H9 (cell line): ENCODE measurements around the gene SCAF1. TPM values are rescaled to one million over a fixed set of nuclear protein-coding genes. Genes with fewer than 3 reads are reported as not detected.
A peak's percentile ranks its signal among the peaks of the same experiment; 100 is the strongest.

ENCODE experiments used
- DNase-seq: peaks from one replicate; pipeline ENCODE4 v3.0.0-alpha.2; 2017
- H2AFZ ChIP-seq: one replicate; pipeline ENCODE4 v1.6.1; 2013; ENCODE audit warnings: mild to moderate bottlenecking, low read length, control low read depth, moderate library complexity
- H2AK5ac ChIP-seq: 2 replicates; pipeline ENCODE4 v1.6.1; 2013; ENCODE audit warnings: low read length, control low read depth, mixed read lengths; ENCODE audit not compliant: insufficient read length
- H2BK120ac ChIP-seq: one replicate; pipeline ENCODE4 v1.6.1; 2013; ENCODE audit warnings: low read depth, mild to moderate bottlenecking, low read length, control low read depth, inconsistent platforms; ENCODE audit not compliant: poor library complexity, severe bottlenecking
- H2BK12ac ChIP-seq: 2 replicates; pipeline ENCODE4 v1.6.1; 2013; ENCODE audit warnings: low read length, control low read depth, mixed read lengths, low read depth; ENCODE audit not compliant: insufficient read length
- H2BK15ac ChIP-seq: 2 replicates; pipeline ENCODE4 v1.6.1; 2013; ENCODE audit warnings: low read depth, low read length, control low read depth
- H2BK20ac ChIP-seq: one replicate; pipeline ENCODE4 v1.6.1; 2013; ENCODE audit warnings: low read depth, mild to moderate bottlenecking, low read length, control low read depth, inconsistent platforms; ENCODE audit not compliant: poor library complexity, severe bottlenecking
- H2BK5ac ChIP-seq: 2 replicates; pipeline ENCODE4 v1.6.1; 2013; ENCODE audit warnings: low read length, control low read depth, mixed read lengths; ENCODE audit not compliant: insufficient read length
- H3K14ac ChIP-seq: 2 replicates; pipeline ENCODE4 v1.6.1; 2013; ENCODE audit warnings: low read length, control low read depth; ENCODE audit not compliant: insufficient read depth
- H3K18ac ChIP-seq: 2 replicates; pipeline ENCODE4 v1.6.1; 2013; ENCODE audit warnings: low read depth, mild to moderate bottlenecking, mixed read lengths, low read length, control low read depth; ENCODE audit not compliant: insufficient read length
- H3K23ac ChIP-seq: 2 replicates; pipeline ENCODE4 v1.6.1; 2013; ENCODE audit warnings: low read length, control low read depth, mixed read lengths, low read depth; ENCODE audit not compliant: insufficient read length
- H3K23me2 ChIP-seq: 2 replicates; pipeline ENCODE4 v1.6.1; 2013; ENCODE audit warnings: low read depth, mild to moderate bottlenecking, mixed read lengths, low read length, control low read depth; ENCODE audit not compliant: insufficient read length, poor library complexity, severe bottlenecking
- H3K27ac ChIP-seq: 2 replicates; pipeline ENCODE4 v1.5.1; 2013; ENCODE audit warnings: low read length, control low read depth, mixed read lengths, low read depth; ENCODE audit not compliant: insufficient read length
- H3K27me3 ChIP-seq: 2 replicates; pipeline ENCODE4 v1.6.1; 2013; ENCODE audit warnings: low read length, control low read depth, inconsistent platforms; ENCODE audit not compliant: insufficient read depth
- H3K4ac ChIP-seq: 2 replicates; pipeline ENCODE4 v1.6.1; 2013; ENCODE audit warnings: low read depth, mild to moderate bottlenecking, control low read depth, inconsistent platforms, low read length, moderate library complexity
- H3K4me1 ChIP-seq: 2 replicates; pipeline ENCODE4 v1.6.1; 2013; ENCODE audit warnings: low read length, control low read depth, inconsistent platforms; ENCODE audit not compliant: insufficient read depth
- H3K4me2 ChIP-seq: 2 replicates; pipeline ENCODE4 v1.6.1; 2013; ENCODE audit warnings: low read length, control low read depth, mixed read lengths; ENCODE audit not compliant: insufficient read length, insufficient read depth
- H3K56ac ChIP-seq: 2 replicates; pipeline ENCODE4 v1.6.1; 2013; ENCODE audit warnings: low read depth, mild to moderate bottlenecking, mixed read lengths, low read length, control low read depth; ENCODE audit not compliant: insufficient read length
- H3K79me1 ChIP-seq: 2 replicates; pipeline ENCODE4 v1.6.1; 2013; ENCODE audit warnings: low read depth, mild to moderate bottlenecking, moderate library complexity, low read length, control low read depth, inconsistent platforms; ENCODE audit not compliant: insufficient read depth, poor library complexity, severe bottlenecking
- H3K79me2 ChIP-seq: 2 replicates; pipeline ENCODE4 v1.6.1; 2013; ENCODE audit warnings: low read length, control low read depth, inconsistent platforms; ENCODE audit not compliant: insufficient read depth
- H3K9ac ChIP-seq: 2 replicates; pipeline ENCODE4 v1.6.1; 2013; ENCODE audit warnings: low read length, control low read depth, mixed read lengths; ENCODE audit not compliant: insufficient read length; ENCODE audit errors: extremely low read depth
- H3K9me3 ChIP-seq: one replicate; pipeline ENCODE4 v1.6.1; 2013; ENCODE audit warnings: low read depth, low read length, inconsistent platforms; ENCODE audit not compliant: control insufficient read depth
- H3T11ph ChIP-seq: one replicate; pipeline ENCODE4 v1.6.1; 2013; ENCODE audit warnings: mild to moderate bottlenecking, low read length, control low read depth, inconsistent platforms
- H4K20me1 ChIP-seq: one replicate; pipeline ENCODE4 v1.6.1; 2013; ENCODE audit not compliant: control insufficient read depth, insufficient read length, insufficient read depth
- H4K5ac ChIP-seq: 2 replicates; pipeline ENCODE4 v1.6.1; 2013; ENCODE audit warnings: low read depth, mild to moderate bottlenecking, mixed read lengths, low read length, control low read depth; ENCODE audit not compliant: insufficient read length
- H4K8ac ChIP-seq: replicated peaks from 2 replicates; pipeline ENCODE4 v1.6.1; 2013; ENCODE audit warnings: low read length, control low read depth, mixed read lengths, low read depth; ENCODE audit not compliant: insufficient read length
- H4K91ac ChIP-seq: 2 replicates; pipeline ENCODE4 v1.6.1; 2013; ENCODE audit warnings: low read depth, mild to moderate bottlenecking, moderate library complexity, mixed read lengths, low read length, control low read depth; ENCODE audit not compliant: insufficient read length
- H3K27ac Mint-ChIP-seq, 3 experiments: 2 replicates in 2 of 3; 3 replicates in 1 of 3; pipeline ENCODE4 v1.8.0; 2020 to 2021; ENCODE audit warnings: mixed read lengths in 3 of 3, mild to moderate bottlenecking in 1 of 3, moderate library complexity in 1 of 3
- H3K27me3 Mint-ChIP-seq: 2 replicates; pipeline ENCODE4 v1.8.0; 2021; ENCODE audit warnings: low read depth, mild to moderate bottlenecking, moderate library complexity, mixed read lengths
- H3K36me3 Mint-ChIP-seq, 3 experiments: 2 replicates in 2 of 3; 3 replicates in 1 of 3; pipeline ENCODE4 v1.8.0; 2020 to 2021; ENCODE audit warnings: low read depth in 3 of 3, mixed read lengths in 3 of 3; ENCODE audit not compliant: insufficient read depth in 1 of 3
- H3K4me1 Mint-ChIP-seq, 2 experiments: 2 replicates each; pipeline ENCODE4 v1.8.0; 2020; ENCODE audit warnings: mixed read lengths in 2 of 2
- H3K4me3 Mint-ChIP-seq, 2 experiments: 2 replicates in 1 of 2; 3 replicates in 1 of 2; pipeline ENCODE4 v1.8.0; 2020 to 2021; ENCODE audit warnings: mild to moderate bottlenecking in 2 of 2, mixed read lengths in 2 of 2, moderate library complexity in 1 of 2
- H3K9me3 Mint-ChIP-seq, 2 experiments: 2 replicates in 1 of 2; 3 replicates in 1 of 2; pipeline ENCODE4 v1.8.0; 2020; ENCODE audit warnings: mild to moderate bottlenecking in 2 of 2, mixed read lengths in 2 of 2, moderate library complexity in 1 of 2
- WGBS: extraction: QIAGEN DNeasy Blood & Tissue Kit; methylation state at CpG from one replicate; pipeline ENCODE4 v1.1.7; 2013; ENCODE audit warnings: missing lambda C conversion rate, low lambda C conversion rate, mixed read lengths; ENCODE audit not compliant: insufficient read length; ENCODE audit errors: extremely low coverage; 5-methylcytosine and 5-hydroxymethylcytosine counted together
- total RNA-seq: library from RNA; stranded (reverse); gene quantifications from 2 replicates; pipeline ENCODE4 v1.2.1, GENCODE V29; 2021
- TF ChIP-seq, protein P1 (sequence below): fragments of 200-600 bp; sonication (generic); conservative IDR thresholded peaks from 3 replicates; pipeline ENCODE4 v1.8.0; 2021; ENCODE audit warnings: antibody characterized with exemption, mild to moderate bottlenecking

The SCAF1 gene
- total RNA-seq, 1 experiment from 2014 or later, result 85.3 TPM

DNA sequence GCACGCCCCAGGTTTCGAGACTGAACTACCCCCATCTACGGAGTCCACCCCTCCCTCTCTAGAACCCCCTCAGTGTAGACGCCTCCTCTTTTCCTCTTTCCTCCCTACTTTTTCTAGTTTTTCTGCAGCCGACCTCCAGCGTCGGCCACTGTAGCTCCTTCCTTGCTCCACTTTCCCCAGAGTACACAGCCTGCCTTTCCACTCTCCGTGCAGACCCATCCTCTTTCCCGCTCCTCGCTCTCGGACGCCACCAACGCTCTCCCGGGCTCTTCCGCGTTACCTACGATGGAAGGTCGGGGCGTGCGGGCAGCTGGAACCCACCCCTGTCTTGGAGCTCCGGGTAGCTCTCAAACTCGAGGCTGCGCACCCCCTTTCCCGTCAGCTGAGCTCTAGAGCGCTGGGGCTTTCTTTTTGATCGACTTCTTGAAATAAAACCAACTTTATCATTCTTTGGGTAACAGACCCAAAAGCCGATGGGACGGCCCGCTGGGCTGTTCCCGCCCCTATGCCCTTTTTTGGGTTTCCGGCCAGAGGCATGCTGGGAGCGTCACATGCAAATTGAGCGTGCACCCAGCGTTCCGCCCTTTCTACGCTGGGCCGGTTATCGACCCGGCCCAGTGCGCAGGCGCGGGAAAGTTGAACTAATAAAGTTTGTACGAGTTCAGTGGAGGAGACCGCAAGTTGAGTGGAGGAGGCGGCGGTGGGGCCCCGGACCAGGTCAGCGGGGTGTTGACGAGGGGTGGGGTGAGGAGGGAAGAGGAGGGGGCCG is 23.5 kb downstream of the SCAF1 start, which contains the start of the genes BCL2L12 and IRF3:
Gene BCL2L12, plus strand, starts transcription at position 583 of the 769 bp plus-strand sequence. CDS start 760 bp downstream, outside the sequence.
Gene IRF3, minus strand, starts transcription at position 507 of the 769 bp plus-strand sequence. CDS start 1,019 bp downstream, outside the sequence.
- Histone ChIP-seq H3K18ac (peak within 1 kb of the TSS; percentile 56), H2BK15ac (no peak within 1 kb of the TSS), H2BK12ac (no peak within 1 kb of the TSS), H3K23me2 (peaks cover 18% of the 10 kb centered on the region), H3K4me1 (no peaks in the 10 kb centered on the region), H3K56ac (peak within 1 kb of the TSS; percentile 37), H4K20me1 (no peaks in the 10 kb centered on the region), H3K14ac (peak within 1 kb of the TSS; percentile 74), H4K91ac (no peak within 1 kb of the TSS), H3K9me3 (no peaks in the 10 kb centered on the region), H3T11ph (no peak within 1 kb of the TSS), H2BK20ac (no peak within 1 kb of the TSS), H2BK5ac (no peak within 1 kb of the TSS), H3K79me2 (peaks cover 5% of the 10 kb centered on the region; the same call in 1 of the 2 replicates), H3K23ac (peak within 1 kb of the TSS; percentile 9), H3K9ac (peak within 1 kb of the TSS; percentile 88), H4K8ac (no peak within 1 kb of the TSS), H2BK120ac (no peak within 1 kb of the TSS), H3K4me2 (peak within 1 kb of the TSS; percentile 99), H3K27me3 (no peaks in the 10 kb centered on the region), H3K79me1 (peaks cover 11% of the 10 kb centered on the region), H3K4ac (no peak within 1 kb of the TSS; the same call in 1 of the 2 replicates), H3K27ac (peak within 1 kb of the TSS; percentile 54), H4K5ac (no peak within 1 kb of the TSS), H2AFZ (no peak within 1 kb of the TSS), H2AK5ac (no peak within 1 kb of the TSS)
- peak; percentile 94 for DNase-seq
- Mint-ChIP-seq H3K4me1 (peaks cover 12 to 37% of the 10 kb centered on the region in 2 experiments), H3K27ac (peak within 1 kb of the TSS; percentile 96 to 99 (median 96)), H3K27me3 (peaks cover 3% of the 10 kb centered on the region), H3K4me3 (peak within 1 kb of the TSS; percentile 99 to 100), H3K36me3 (peaks cover 35 to 59% (median 56%) of the 10 kb centered on the region in 3 experiments; a peak in 6 of 7 replicates), H3K9me3 (peaks cover 0 to 1% of the 10 kb centered on the region in 2 experiments; a peak in 3 of 5 replicates)
- no CpG with 5 or more reads among the region's 50 CpGs for WGBS
- TF ChIP-seq, protein P1, sequence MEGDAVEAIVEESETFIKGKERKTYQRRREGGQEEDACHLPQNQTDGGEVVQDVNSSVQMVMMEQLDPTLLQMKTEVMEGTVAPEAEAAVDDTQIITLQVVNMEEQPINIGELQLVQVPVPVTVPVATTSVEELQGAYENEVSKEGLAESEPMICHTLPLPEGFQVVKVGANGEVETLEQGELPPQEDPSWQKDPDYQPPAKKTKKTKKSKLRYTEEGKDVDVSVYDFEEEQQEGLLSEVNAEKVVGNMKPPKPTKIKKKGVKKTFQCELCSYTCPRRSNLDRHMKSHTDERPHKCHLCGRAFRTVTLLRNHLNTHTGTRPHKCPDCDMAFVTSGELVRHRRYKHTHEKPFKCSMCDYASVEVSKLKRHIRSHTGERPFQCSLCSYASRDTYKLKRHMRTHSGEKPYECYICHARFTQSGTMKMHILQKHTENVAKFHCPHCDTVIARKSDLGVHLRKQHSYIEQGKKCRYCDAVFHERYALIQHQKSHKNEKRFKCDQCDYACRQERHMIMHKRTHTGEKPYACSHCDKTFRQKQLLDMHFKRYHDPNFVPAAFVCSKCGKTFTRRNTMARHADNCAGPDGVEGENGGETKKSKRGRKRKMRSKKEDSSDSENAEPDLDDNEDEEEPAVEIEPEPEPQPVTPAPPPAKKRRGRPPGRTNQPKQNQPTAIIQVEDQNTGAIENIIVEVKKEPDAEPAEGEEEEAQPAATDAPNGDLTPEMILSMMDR, result no peak
